ENCODE data around the gene NFX1. TPM values are rescaled to one million over a fixed set of nuclear protein-coding genes. Genes with fewer than 3 reads are reported as not detected.
"Not testable (repeated sequence)": the region's sequence is repeated elsewhere in the genome, so short reads cannot be mapped to it uniquely, and the experiment has no call there.

The NFX1 gene
- total RNA-seq, 1 experiment from 2014 or later, result 10.8 TPM

GRCh38 chr9:33377089-33377715 lies 86.9 kb downstream of the NFX1 start:
- DNase-seq (ENCODE audit: low read depth), result no peak
- in situ Hi-C loops (cut with HindIII; ENCODE audit: low pct_unique_long_range_greater_than_20kb, low sequenced_read_pairs), result no loop called here

GRCh38 chr9:33378121-33378795 lies 87.9 kb downstream of the NFX1 start:
- in situ Hi-C loops (cut with HindIII; ENCODE audit: low pct_unique_long_range_greater_than_20kb, low sequenced_read_pairs), result no loop called here
- no peak for DNase-seq (ENCODE audit: low read depth)

- DNase-seq (ENCODE audit: low read depth), result no peak
- in situ Hi-C loops (cut with HindIII; ENCODE audit: low pct_unique_long_range_greater_than_20kb, low sequenced_read_pairs), result no loop called here
Observed at GRCh38 chr9:33379666-33380389, 89.5 kb downstream of the NFX1 start.

- in situ Hi-C loops (cut with HindIII; ENCODE audit: low pct_unique_long_range_greater_than_20kb, low sequenced_read_pairs), result no loop called here
- DNase-seq (ENCODE audit: low read depth), result no peak
Observed at GRCh38 chr9:33380390-33381094, 90.2 kb downstream of the NFX1 start.

- DNase-seq (ENCODE audit: low read depth), result no peak
- in situ Hi-C loops (cut with HindIII; ENCODE audit: low pct_unique_long_range_greater_than_20kb, low sequenced_read_pairs), result no loop called here
Observed at GRCh38 chr9:33381231-33381791, 91.0 kb downstream of the NFX1 start.

- peak; percentile 28 for DNase-seq (ENCODE audit: low read depth)
- in situ Hi-C loops (cut with HindIII; ENCODE audit: low pct_unique_long_range_greater_than_20kb, low sequenced_read_pairs), result not testable (repeated sequence)
Observed at GRCh38 chr9:33382397-33382796, 92.1 kb downstream of the NFX1 start.

- in situ Hi-C loops (cut with HindIII; ENCODE audit: low pct_unique_long_range_greater_than_20kb, low sequenced_read_pairs); DNase-seq (ENCODE audit: low read depth): not testable (repeated sequence)
Observed at GRCh38 chr9:33383396-33383795, 93.1 kb downstream of the NFX1 start.

GRCh38 chr9:33385536-33385935 lies 95.2 kb downstream of the NFX1 start:
- in situ Hi-C loops (cut with HindIII; ENCODE audit: low pct_unique_long_range_greater_than_20kb, low sequenced_read_pairs); DNase-seq (ENCODE audit: low read depth): not testable (repeated sequence)

GRCh38 chr9:33385979-33386640 lies 95.8 kb downstream of the NFX1 start:
- in situ Hi-C loops (cut with HindIII; ENCODE audit: low pct_unique_long_range_greater_than_20kb, low sequenced_read_pairs); DNase-seq (ENCODE audit: low read depth): not testable (repeated sequence)

GRCh38 chr9:33386641-33386996 lies 96.3 kb downstream of the NFX1 start:
- in situ Hi-C loops (cut with HindIII; ENCODE audit: low pct_unique_long_range_greater_than_20kb, low sequenced_read_pairs), result not testable (repeated sequence)

GRCh38 chr9:33386998-33387397 lies 96.7 kb downstream of the NFX1 start:
- DNase-seq (ENCODE audit: low read depth); in situ Hi-C loops (cut with HindIII; ENCODE audit: low pct_unique_long_range_greater_than_20kb, low sequenced_read_pairs): not testable (repeated sequence)

More at GRCh38 chr9:33386641-33386996, 96.3 kb downstream of the NFX1 start:
- not testable (repeated sequence) for DNase-seq (ENCODE audit: low read depth)

GRCh38 chr9:33388110-33388994 lies 98.0 kb downstream of the NFX1 start:
- no peak for DNase-seq (ENCODE audit: low read depth)
- in situ Hi-C loops (cut with HindIII; ENCODE audit: low pct_unique_long_range_greater_than_20kb, low sequenced_read_pairs), result no loop called here

- in situ Hi-C loops (cut with HindIII; ENCODE audit: low pct_unique_long_range_greater_than_20kb, low sequenced_read_pairs), result not testable (repeated sequence)
- DNase-seq (ENCODE audit: low read depth), result peak; percentile 94
Observed at GRCh38 chr9:33391111-33391771, 100.9 kb downstream of the NFX1 start.

GRCh38 chr9:33392591-33393021 lies 102.3 kb downstream of the NFX1 start:
- DNase-seq (ENCODE audit: low read depth); in situ Hi-C loops (cut with HindIII; ENCODE audit: low pct_unique_long_range_greater_than_20kb, low sequenced_read_pairs): not testable (repeated sequence)

GRCh38 chr9:33393581-33393980 lies 103.3 kb downstream of the NFX1 start:
- no peak for DNase-seq (ENCODE audit: low read depth)
- in situ Hi-C loops (cut with HindIII; ENCODE audit: low pct_unique_long_range_greater_than_20kb, low sequenced_read_pairs), result no loop called here

GRCh38 chr9:33393986-33394385 lies 103.7 kb downstream of the NFX1 start:
- DNase-seq (ENCODE audit: low read depth); in situ Hi-C loops (cut with HindIII; ENCODE audit: low pct_unique_long_range_greater_than_20kb, low sequenced_read_pairs): not testable (repeated sequence)

Measured in Caki2 (cell line).